HG03378 (cell line): Measurements from ENCODE around the gene KCNQ1.

ENCODE experiments used
- ATAC-seq: cut with Tn5 transposase; IDR thresholded peaks from one replicate; pipeline ENCODE4 v1.9.1; 2021; ENCODE audit warnings: mild to moderate bottlenecking, moderate library complexity; ENCODE audit not compliant: unreplicated experiment

The KCNQ1 gene

DNA sequence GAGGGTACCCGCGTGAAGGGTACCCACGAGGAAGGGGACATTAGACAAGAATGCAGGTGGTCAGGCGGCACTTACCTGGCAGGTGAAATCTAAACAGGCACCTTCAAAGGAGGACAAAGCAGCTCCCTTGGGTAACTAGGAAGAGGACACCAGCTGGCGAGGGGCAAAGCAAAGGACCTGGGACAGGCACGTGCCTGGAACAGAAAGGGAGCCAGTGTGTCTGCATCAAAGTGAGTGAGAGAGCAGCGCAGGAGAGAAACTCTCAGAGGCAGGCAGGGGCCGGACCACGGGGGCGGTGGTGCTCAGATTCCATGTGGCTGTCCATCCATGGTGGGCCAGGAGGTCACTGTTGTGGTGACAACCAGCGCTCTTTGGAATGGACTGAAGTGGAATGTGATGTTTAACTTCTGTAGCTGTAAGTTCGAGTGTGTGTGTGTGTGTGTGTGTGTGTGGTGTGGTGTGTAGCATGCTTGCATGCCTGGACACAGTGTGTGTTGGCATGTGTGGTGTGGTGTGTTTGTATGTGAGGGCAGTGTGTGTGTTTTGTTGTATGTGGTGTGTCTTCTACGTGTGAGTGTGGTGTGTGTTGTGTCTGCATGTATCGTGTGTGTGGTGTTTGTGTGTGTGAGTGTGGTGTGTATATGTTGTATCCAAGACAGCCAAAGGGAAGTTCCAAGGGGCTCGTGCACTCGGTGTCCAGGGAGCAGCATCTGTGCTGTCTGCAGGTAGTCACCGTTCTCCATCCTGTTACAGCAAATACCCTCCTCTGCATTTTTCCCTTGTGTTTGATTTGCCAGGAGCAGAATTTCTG lies 354.3 kb downstream of the KCNQ1 start:
- ATAC-seq, result no peak

DNA sequence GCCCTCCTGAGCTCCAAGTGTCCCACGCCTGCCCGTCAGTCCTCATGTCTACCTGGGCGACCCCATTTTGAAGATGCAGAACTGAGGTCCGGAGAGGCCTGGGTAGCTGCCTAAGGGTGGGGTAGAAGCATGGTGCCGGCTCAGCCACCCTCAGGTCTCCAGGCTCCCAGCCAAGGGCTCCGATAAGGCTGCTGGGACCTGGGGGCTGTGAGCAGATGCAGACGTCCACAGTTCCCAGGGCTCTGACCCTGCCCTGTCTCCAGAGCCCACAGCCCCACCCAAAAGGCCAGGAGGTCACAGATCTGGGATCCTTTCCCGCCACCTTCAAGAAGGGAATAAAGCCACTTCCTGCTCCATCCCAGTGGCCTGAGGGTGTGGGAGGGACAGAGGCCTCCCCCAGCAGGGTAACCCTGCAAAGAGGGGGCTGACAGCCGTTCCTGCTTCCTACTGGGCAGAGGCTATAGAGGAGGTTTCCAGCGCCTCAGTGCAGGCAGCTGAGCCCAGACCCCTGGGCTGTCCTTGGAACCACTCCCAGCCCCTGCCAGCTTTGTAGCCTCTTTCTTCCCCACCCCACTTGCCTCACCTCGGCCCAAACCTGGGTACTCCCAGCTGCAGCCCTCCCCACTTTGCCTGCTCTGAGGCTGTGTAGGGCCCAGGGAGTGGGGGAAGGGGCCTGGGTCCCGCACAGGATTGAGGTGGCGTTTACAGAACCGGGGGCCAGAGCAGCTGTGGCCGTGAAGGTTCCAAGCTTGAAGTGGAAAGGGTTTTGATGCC lies 355.3 kb downstream of the KCNQ1 start:
- ATAC-seq, result no peak

DNA sequence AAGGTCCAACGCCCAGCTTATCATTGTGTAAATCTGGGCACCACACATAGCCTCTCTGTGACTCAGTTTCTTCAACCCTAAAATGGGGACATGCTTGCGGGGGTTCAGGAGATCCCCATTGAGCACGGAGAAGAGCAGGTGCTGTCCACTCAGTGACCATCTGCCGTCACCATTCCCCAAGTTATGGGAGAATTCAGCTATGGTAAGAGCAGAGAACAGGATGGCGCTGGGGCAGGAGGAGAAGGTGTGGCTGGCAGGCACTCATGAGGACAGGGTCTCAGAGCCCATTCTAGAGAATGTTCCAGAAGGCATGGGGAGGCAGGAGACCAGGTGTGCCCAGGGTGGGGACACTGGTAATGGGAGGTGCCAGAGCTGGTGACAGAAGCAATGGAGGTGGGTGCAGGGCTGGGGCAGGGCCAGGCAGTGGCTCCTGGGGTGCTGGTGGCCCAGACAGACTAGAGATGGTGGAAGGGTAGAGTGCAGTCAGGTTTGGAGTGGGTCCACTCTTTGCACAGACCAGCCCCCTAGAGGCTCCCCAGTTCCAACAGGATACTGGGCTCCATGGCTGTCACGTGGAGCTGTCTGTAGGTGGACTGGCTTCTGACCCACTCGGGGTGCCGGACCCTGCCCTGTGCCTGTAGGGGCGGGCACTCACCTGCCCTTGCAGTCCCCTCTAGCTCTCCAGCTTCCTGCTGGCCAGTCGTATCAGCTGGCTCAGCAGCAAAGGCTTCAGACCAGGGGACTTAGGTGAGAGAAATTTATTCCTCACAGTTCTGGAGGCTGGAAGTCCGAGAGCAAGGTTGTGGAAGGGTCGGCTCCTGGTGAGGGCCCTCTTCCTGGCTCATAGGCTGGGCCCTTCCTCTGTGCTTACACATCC lies 356.1 kb downstream of the KCNQ1 start:
- no peak for ATAC-seq

DNA sequence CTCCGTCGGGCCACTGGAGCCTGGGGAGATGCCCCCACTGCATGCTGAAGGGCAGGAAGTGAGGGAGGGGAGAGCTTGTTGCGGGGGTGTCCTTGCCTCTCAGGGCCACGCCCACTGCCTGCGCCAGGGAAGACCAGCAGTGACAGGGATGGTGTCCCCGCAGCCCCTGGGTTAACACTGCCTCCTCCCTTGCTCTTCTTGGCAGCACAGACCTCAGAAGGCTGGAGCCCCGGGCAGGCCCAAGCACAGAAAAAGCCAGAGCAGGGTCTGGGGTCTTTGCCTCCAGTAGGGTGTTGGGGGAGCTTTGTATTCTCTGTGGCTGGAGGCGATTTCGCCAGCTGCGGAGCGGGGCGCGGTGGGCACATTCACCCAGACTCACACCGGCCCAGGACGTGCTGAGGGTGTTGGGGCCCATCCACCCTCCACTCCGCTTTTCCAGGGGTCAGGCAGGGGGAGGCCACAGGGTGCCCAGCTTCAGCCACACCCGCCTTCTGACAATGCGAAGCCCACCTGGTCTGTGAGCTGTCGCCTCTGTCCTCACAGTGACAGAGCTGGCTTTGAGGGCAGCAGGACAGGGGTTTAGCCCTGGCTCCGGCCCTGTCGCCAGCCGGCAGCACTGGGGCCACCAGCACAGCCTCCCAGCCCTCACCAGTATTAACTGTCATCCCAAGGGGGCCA lies 357.0 kb downstream of the KCNQ1 start:
- no peak for ATAC-seq

DNA sequence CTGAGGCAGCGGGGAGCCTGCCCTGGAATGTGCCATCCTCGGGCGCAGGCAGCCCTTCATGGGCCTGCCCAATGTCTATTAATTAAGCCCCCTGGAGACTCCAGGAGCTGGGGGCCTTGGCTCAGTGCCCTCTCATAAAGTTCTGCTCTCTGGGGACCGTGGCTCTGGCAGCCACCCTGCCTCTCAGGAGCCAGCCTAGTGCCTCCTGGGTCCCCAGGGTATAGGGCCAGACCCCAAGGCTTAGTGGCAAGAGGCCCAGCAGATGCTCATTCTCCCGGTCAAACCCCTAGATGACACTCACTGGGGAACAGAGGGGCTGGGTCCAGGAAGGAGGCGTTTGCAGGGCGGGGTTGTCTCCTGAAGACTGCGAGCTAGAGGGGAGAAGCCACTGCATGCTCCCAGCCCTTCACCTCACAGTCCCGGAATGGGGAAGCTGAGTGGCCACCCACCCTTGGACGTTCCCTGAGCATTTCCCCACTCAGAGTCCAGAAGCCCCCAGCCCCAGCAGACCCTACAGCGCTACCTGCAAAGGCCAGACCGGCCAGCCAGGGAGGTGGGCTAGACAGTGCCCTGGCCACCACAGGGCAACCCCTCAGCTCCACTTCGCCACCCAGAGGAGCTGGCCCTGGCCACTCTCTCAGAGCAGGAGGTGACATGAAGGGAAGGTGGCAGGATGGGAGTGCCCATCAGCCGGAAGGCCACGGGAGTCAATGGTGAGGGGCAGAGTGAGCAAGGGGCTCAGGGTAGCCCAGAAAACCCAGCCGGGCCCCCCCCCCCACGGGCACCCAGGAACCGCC lies 357.8 kb downstream of the KCNQ1 start:
- ATAC-seq, result no peak

DNA sequence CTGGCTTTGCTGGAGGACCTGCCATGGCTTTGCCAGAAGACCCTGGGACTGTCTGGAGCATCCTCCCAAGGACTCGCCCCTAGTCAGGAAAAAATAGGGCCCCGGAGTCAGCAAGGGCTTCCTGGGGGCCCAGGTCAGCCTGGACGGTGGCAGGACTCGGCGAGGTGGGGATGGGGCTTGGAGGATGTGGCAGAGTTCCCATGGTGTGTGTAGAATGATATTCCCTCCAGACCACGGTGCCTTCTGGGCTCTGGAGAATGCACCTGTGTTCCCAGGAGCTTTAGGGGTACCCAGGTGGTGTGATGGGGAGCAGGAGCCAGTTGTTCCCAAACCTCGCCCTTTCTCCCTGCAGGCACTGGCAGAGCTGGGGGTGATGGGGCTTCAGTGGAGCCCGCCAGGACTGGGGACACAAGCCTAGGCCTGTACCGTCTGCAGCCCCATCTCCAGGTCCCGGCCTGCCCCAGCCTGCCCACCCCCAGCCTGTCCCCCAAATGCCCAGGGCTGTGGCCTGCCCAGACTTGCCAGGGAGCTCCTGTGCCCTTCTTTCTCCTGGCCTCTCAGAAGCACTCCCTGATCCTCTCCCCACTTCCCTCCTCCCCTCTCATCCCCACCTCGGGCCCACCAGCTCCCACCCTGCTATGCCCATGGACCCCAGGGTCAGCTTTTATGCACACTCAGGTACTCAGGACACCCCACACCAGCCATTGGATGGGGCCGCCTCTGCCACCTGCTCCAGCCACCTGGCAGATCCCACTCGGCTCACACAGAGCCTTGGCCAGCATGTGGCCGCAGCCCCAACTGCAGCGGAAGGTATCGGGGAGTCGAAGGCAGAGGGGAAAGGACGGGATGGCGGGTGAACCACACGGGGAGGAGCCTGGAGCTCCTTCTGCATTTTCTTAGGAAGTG lies 358.6 kb downstream of the KCNQ1 start:
- ATAC-seq, result no peak

DNA sequence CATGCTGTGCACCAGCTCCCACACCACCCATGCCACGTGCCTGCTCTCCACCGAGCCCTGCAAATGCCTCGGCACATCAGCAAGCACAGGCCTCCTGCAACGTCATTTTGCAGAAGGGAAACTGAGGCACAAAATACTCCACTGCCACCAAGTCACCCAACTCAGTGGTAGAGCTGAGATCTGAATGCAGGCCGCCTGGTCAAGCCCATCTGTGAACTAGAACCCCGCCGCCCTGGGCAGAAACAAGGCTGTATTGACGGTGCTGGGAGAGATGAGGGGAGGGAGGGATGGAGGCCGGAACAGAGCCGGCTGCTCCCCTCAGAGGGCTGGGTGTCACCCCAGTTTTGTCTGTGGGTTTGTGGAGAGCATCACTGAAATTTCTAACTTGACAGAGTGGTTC lies 359.4 kb downstream of the KCNQ1 start:
- no peak for ATAC-seq

GRCh38 chr11:2804701-2805387 lies 360.0 kb downstream of the KCNQ1 start:
- ATAC-seq, result no peak

GRCh38 chr11:2805388-2806056 lies 360.7 kb downstream of the KCNQ1 start:
- no peak for ATAC-seq

DNA sequence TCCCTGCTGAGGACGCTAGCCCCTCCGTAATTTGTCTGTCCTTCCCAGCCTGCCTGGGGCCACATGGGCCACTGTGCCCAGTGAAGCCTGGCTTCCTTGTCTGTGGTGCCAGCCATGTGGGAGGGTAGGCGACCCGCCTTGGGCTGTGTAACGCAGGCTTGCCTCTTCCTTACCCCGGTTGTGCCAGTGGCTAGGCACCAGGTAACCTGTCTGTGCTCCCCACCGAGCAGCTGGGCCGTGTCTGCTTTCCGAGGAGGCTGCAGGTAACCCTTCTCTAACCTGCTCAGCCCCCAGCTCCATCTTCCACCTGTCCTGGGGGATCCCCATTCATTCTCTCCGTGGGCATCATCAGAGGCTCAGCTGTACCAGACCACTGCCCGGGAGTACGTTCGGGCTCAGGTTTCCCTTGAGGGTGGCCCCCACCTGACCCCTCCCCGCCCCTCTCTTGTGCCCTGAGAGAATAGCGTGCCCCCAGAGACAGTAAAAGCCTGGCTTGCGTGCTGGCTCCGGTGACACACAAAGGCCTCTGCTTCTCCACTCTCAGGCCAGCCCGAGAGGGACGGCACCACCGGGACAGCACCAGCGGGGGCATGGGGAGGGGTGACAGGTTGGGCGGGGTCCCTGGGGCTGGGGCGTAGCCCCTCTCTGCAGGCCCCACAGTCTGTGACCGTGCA lies 361.7 kb downstream of the KCNQ1 start:
- ATAC-seq, result no peak

- ATAC-seq, result no peak
Observed at GRCh38 chr11:2807025-2807681, 362.3 kb downstream of the KCNQ1 start.

GRCh38 chr11:2807801-2808241 lies 363.0 kb downstream of the KCNQ1 start:
- no peak for ATAC-seq

- no peak for ATAC-seq
Observed at GRCh38 chr11:2808850-2809846, 364.3 kb downstream of the KCNQ1 start.

- no peak for ATAC-seq
Observed at GRCh38 chr11:2809854-2810253, 365.0 kb downstream of the KCNQ1 start.

DNA sequence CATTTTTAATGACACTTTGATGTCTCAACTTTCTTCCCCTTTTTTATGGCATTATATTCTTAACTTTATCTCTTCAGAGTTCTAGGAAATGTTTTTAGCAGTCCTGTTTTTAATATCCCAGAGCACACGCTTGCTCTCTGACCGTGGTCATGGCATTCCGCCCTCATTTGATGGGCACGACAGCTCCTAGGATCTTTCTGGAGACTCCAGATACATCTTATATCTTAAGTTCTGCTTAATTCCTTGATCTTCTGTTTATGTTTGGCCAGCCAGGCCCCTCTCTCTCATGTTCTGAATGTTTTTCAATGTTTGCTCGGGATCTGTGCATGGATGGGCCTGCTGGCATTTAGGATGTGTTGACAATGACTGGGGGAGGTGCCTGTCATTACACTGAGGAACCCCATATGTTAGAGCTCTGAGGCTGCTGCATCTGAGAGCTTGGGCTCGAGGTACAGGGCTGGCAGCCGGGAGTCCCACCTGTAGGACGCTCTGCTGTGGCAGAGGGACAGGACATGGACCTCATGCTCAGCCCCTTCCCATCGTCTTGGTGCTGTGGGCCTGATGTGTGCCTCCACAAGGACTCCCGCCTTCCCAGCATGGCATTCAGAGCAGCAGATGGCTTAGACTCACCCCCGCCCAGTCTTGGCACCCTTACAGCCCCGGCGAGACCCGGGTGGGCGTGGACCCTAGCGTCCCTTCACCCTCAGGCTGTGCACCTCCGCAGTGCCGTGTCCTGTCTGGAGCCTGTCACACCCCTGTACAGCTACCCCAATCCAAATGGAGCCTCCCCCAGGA lies 365.8 kb downstream of the KCNQ1 start:
- no peak for ATAC-seq
